ENCODE data around the gene NHS. TPM values are rescaled to one million over a fixed set of nuclear protein-coding genes. Genes with fewer than 3 reads are reported as not detected.

NHS gene
- total RNA-seq, 4 donors from 2014 or later: 0.20 to 0.39 (median 0.30) TPM

DNA sequence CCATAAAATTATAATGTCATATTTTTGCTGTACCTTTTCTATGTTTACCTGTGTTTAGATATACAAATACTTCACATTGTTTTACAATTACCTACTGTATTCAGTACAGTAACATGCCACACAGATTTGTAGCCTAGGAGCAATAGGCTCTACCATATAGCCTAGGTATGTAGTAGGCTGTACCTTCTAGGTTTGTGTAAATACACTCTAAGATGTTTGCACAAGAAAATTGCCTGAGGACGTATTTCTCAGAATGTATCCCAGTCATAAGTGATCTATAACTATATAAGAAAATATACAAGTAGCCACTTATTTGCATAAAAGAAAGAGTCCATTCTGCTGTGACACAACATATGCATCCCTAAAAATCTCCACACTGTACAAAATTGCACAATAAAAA, 326.0 kb downstream of the NHS start:
- no peak for ATAC-seq
- no peak for TF ChIP-seq POLR2A (IDR thresholded peaks at IDR 0.05)
- TF ChIP-seq, protein P1, sequence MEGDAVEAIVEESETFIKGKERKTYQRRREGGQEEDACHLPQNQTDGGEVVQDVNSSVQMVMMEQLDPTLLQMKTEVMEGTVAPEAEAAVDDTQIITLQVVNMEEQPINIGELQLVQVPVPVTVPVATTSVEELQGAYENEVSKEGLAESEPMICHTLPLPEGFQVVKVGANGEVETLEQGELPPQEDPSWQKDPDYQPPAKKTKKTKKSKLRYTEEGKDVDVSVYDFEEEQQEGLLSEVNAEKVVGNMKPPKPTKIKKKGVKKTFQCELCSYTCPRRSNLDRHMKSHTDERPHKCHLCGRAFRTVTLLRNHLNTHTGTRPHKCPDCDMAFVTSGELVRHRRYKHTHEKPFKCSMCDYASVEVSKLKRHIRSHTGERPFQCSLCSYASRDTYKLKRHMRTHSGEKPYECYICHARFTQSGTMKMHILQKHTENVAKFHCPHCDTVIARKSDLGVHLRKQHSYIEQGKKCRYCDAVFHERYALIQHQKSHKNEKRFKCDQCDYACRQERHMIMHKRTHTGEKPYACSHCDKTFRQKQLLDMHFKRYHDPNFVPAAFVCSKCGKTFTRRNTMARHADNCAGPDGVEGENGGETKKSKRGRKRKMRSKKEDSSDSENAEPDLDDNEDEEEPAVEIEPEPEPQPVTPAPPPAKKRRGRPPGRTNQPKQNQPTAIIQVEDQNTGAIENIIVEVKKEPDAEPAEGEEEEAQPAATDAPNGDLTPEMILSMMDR (IDR thresholded peaks at IDR 0.05 in 4 of 5, conservative IDR thresholded peaks at IDR 0.05 in 1 of 5): no peak
- Histone ChIP-seq H3K27me3 (no peaks in the 10 kb centered on the region), H3K27ac (no peak overlapping the region), H3K36me3 (no peaks in the 10 kb centered on the region), H3K9me3 (no peaks in the 10 kb centered on the region), H3K4me3 (no peak overlapping the region), H3K4me1 (no peaks in the 10 kb centered on the region)
- intact Hi-C loops (cut with DNase I; ENCODE audit: low total_unique reads) (no loop called here), in situ Hi-C loops (cut with MboI; ENCODE audit: low sequenced_read_pairs in 4 of 4) (no loop called here)
- DNase-seq: no peak

GRCh38 chrX:17703201-17703600, 328.2 kb downstream of the NHS start:
- in situ Hi-C loops (cut with MboI; ENCODE audit: low sequenced_read_pairs in 4 of 4): no loop called here
- intact Hi-C loops (cut with DNase I; ENCODE audit: low total_unique reads): no loop called here
- H3K4me3 ChIP-seq: no peak overlapping the region
- no peaks in the 10 kb centered on the region for H3K4me1 ChIP-seq
- ATAC-seq (no peak), DNase-seq (no peak)
- no peak overlapping the region for H3K27ac ChIP-seq
- TF ChIP-seq, protein P1 (IDR thresholded peaks at IDR 0.05 in 4 of 5, conservative IDR thresholded peaks at IDR 0.05 in 1 of 5): no peak
- no peak for TF ChIP-seq POLR2A (IDR thresholded peaks at IDR 0.05)
- H3K9me3 ChIP-seq: no peaks in the 10 kb centered on the region
- no peaks in the 10 kb centered on the region for H3K27me3 ChIP-seq
- no peaks in the 10 kb centered on the region for H3K36me3 ChIP-seq

GRCh38 chrX:17705211-17705610, 330.2 kb downstream of the NHS start:
- intact Hi-C loops (cut with DNase I; ENCODE audit: low total_unique reads) (no loop called here), in situ Hi-C loops (cut with MboI; ENCODE audit: low sequenced_read_pairs in 4 of 4) (no loop called here)
- H3K4me3 ChIP-seq: no peak overlapping the region
- H3K27me3 ChIP-seq: no peaks in the 10 kb centered on the region
- H3K4me1 ChIP-seq: no peaks in the 10 kb centered on the region
- ATAC-seq: no peak
- no peak for TF ChIP-seq POLR2A (IDR thresholded peaks at IDR 0.05)
- TF ChIP-seq, protein P1 (IDR thresholded peaks at IDR 0.05 in 4 of 5, conservative IDR thresholded peaks at IDR 0.05 in 1 of 5): no peak
- DNase-seq: no peak
- H3K9me3 ChIP-seq: no peaks in the 10 kb centered on the region
- no peak overlapping the region for H3K27ac ChIP-seq
- H3K36me3 ChIP-seq: no peaks in the 10 kb centered on the region

DNA sequence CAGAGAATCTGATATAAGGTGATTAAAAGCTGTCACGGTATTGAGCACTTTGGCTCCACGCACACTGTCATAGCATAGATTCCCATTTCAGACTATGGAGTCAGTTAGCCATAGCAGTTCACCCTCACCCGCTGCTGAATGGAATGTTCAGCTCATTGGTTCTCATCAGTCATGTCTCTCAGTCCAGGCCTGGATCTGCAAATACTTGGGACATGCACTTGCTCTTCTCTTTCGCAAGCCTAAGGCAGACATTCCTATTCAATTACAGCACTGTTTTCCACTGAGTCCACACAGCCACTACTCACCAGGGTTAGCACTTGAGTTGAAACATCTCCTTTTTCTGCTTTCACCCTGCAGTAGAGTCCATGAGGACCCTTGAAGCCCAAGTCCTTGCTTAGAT, 331.7 kb downstream of the NHS start:
- ATAC-seq (no peak), DNase-seq (no peak)
- H3K4me1 ChIP-seq: no peaks in the 10 kb centered on the region
- intact Hi-C loops (cut with DNase I; ENCODE audit: low total_unique reads): no loop called here
- H3K27me3 ChIP-seq: no peaks in the 10 kb centered on the region
- H3K27ac ChIP-seq: no peak overlapping the region
- H3K9me3 ChIP-seq: no peaks in the 10 kb centered on the region
- no peak for TF ChIP-seq POLR2A (IDR thresholded peaks at IDR 0.05)
- TF ChIP-seq, protein P1 (IDR thresholded peaks at IDR 0.05 in 4 of 5, conservative IDR thresholded peaks at IDR 0.05 in 1 of 5): no peak
- H3K4me3 ChIP-seq: no peak overlapping the region
- in situ Hi-C loops (cut with MboI; ENCODE audit: low sequenced_read_pairs in 4 of 4): no loop called here
- no peaks in the 10 kb centered on the region for H3K36me3 ChIP-seq

- H3K27ac ChIP-seq: no peak overlapping the region
- ATAC-seq (no peak), DNase-seq (no peak)
- no peak for TF ChIP-seq POLR2A (IDR thresholded peaks at IDR 0.05)
- TF ChIP-seq, protein P1 (IDR thresholded peaks at IDR 0.05 in 4 of 5, conservative IDR thresholded peaks at IDR 0.05 in 1 of 5): no peak
- H3K4me1 ChIP-seq: no peaks in the 10 kb centered on the region
- H3K36me3 ChIP-seq: no peaks in the 10 kb centered on the region
- H3K9me3 ChIP-seq: no peaks in the 10 kb centered on the region
- no peaks in the 10 kb centered on the region for H3K27me3 ChIP-seq
- intact Hi-C loops (cut with DNase I; ENCODE audit: low total_unique reads) (no loop called here), in situ Hi-C loops (cut with MboI; ENCODE audit: low sequenced_read_pairs in 4 of 4) (no loop called here)
- H3K4me3 ChIP-seq: no peak overlapping the region
Measured at GRCh38 chrX:17707731-17708130, 332.7 kb downstream of the NHS start.
